ENCODE measurements around the gene MBNL1. TPM values are rescaled to one million over a fixed set of nuclear protein-coding genes. Genes with fewer than 3 reads are reported as not detected.

The MBNL1 gene
- total RNA-seq, 6 experiments from 2014 or later, result 49.9 to 89.6 (median 63.2) TPM

GRCh38 chr3:152289708-152290107 is 21.0 kb downstream of the MBNL1 start:
- ATAC-seq, result no peak
- 80% methylated on average over 3 of the region's 3 CpGs for WGBS (ENCODE audit: insufficient coverage, low coverage, low lambda C conversion rate, missing lambda C conversion rate)
- Histone ChIP-seq H3K27me3 (no peaks in the 10 kb centered on the region), H3K36me3 (no peaks in the 10 kb centered on the region), H3K4me1 (peaks cover 0 to 35% (median 5%) of the 10 kb centered on the region in 4 donors), H3K9me3 (no peaks in the 10 kb centered on the region), H3K27ac (no peak overlapping the region), H3K4me3 (no peak overlapping the region)
- DNase-seq, result no peak
- intact Hi-C loops (cut with DNase I), result no loop called here
- TF ChIP-seq CTCF (IDR thresholded peaks at IDR 0.05) (no peak), POLR2A (IDR thresholded peaks at IDR 0.05) (no peak)

GRCh38 chr3:152290374-152290773 is 21.6 kb downstream of the MBNL1 start:
- Histone ChIP-seq H3K9me3 (no peaks in the 10 kb centered on the region), H3K36me3 (no peaks in the 10 kb centered on the region), H3K4me3 (no peak overlapping the region), H3K27me3 (no peaks in the 10 kb centered on the region), H3K4me1 (peaks cover 0 to 35% (median 5%) of the 10 kb centered on the region in 4 donors), H3K27ac (no peak overlapping the region)
- intact Hi-C loops (cut with DNase I), result no loop called here
- no peak for DNase-seq
- TF ChIP-seq CTCF (IDR thresholded peaks at IDR 0.05) (no peak), POLR2A (IDR thresholded peaks at IDR 0.05) (no peak)
- no peak for ATAC-seq

GRCh38 chr3:152291238-152291637 is 22.5 kb downstream of the MBNL1 start:
- Histone ChIP-seq H3K9me3 (no peaks in the 10 kb centered on the region), H3K27ac (no peak overlapping the region), H3K36me3 (no peaks in the 10 kb centered on the region), H3K4me1 (peaks cover 0 to 35% (median 5%) of the 10 kb centered on the region in 4 donors), H3K27me3 (no peaks in the 10 kb centered on the region), H3K4me3 (no peak overlapping the region)
- intact Hi-C loops (cut with DNase I), result no loop called here
- ATAC-seq, result no peak
- no peak for DNase-seq
- WGBS (ENCODE audit: insufficient coverage, low coverage, low lambda C conversion rate, missing lambda C conversion rate), result 71% methylated on average over 5 of the region's 5 CpGs
- TF ChIP-seq CTCF (IDR thresholded peaks at IDR 0.05) (no peak), POLR2A (IDR thresholded peaks at IDR 0.05) (no peak)

GRCh38 chr3:152291649-152292066 is 22.9 kb downstream of the MBNL1 start:
- Histone ChIP-seq H3K36me3 (no peaks in the 10 kb centered on the region), H3K4me3 (no peak overlapping the region), H3K4me1 (peaks cover 0 to 35% (median 5%) of the 10 kb centered on the region in 4 donors), H3K9me3 (no peaks in the 10 kb centered on the region), H3K27ac (no peak overlapping the region), H3K27me3 (no peaks in the 10 kb centered on the region)
- no peak for ATAC-seq
- intact Hi-C loops (cut with DNase I), result no loop called here
- WGBS (ENCODE audit: insufficient coverage, low coverage, low lambda C conversion rate, missing lambda C conversion rate), result 64% methylated on average over 4 of the region's 4 CpGs
- TF ChIP-seq POLR2A (IDR thresholded peaks at IDR 0.05) (no peak), CTCF (IDR thresholded peaks at IDR 0.05) (no peak)
- DNase-seq, result no peak

GRCh38 chr3:152292366-152292765 is 23.6 kb downstream of the MBNL1 start:
- intact Hi-C loops (cut with DNase I), result no loop called here
- no peak overlapping the region for H3K27ac ChIP-seq
- H3K36me3 ChIP-seq, result no peaks in the 10 kb centered on the region
- DNase-seq (no peak), ATAC-seq (peak; percentile 45 to 73 (median 61))
- WGBS (ENCODE audit: insufficient coverage, low coverage, low lambda C conversion rate, missing lambda C conversion rate), result 25% methylated on average over 3 of the region's 3 CpGs
- H3K4me1 ChIP-seq, result peaks cover 0 to 35% (median 5%) of the 10 kb centered on the region in 4 donors
- TF ChIP-seq POLR2A (IDR thresholded peaks at IDR 0.05), result no peak
- no peak for TF ChIP-seq CTCF (IDR thresholded peaks at IDR 0.05)
- H3K4me3 ChIP-seq, result no peak overlapping the region
- H3K27me3 ChIP-seq, result no peaks in the 10 kb centered on the region
- no peaks in the 10 kb centered on the region for H3K9me3 ChIP-seq
